HuH-7.5 (cell line): ENCODE measurements around the gene AAMP.
A peak's percentile ranks its signal among the peaks of the same experiment; 100 is the strongest.
"Not testable (repeated sequence)": the region's sequence is repeated elsewhere in the genome, so short reads cannot be mapped to it uniquely, and the experiment has no call there.

Experiments
- DNase-seq: peaks from one replicate; pipeline ENCODE4 v3.0.0; 2011; ENCODE audit warnings: low spot score

The AAMP gene

GRCh38 chr2:218275371-218276072 lies 5.6 kb upstream of the AAMP start:
- DNase-seq, result no peak

- DNase-seq, result no peak
Measured at GRCh38 chr2:218274586-218274985, 4.6 kb upstream of the AAMP start.

GRCh38 chr2:218273908-218274249 lies 3.9 kb upstream of the AAMP start:
- no peak for DNase-seq

GRCh38 chr2:218273214-218273907 lies 3.4 kb upstream of the AAMP start:
- DNase-seq, result not testable (repeated sequence)

- DNase-seq, result peak; percentile 82
Measured at GRCh38 chr2:218272531-218273212, 2.7 kb upstream of the AAMP start.

GRCh38 chr2:218271865-218272530 lies 2.1 kb upstream of the AAMP start:
- no peak for DNase-seq

GRCh38 chr2:218271487-218271797 lies 1.5 kb upstream of the AAMP start:
- DNase-seq, result no peak

GRCh38 chr2:218270721-218271486 lies 967 bp upstream of the AAMP start:
- no peak for DNase-seq

GRCh38 chr2:218267259-218267658 lies 2.7 kb downstream of the AAMP start:
- no peak for DNase-seq

- no peak for DNase-seq
Measured at GRCh38 chr2:218266316-218266979, 3.5 kb downstream of the AAMP start.

- no peak for DNase-seq
Measured at GRCh38 chr2:218265626-218266025, 4.3 kb downstream of the AAMP start.

GRCh38 chr2:218264773-218265561 lies 5.0 kb downstream of the AAMP start:
- DNase-seq, result no peak

GRCh38 chr2:218263817-218264641 lies 5.9 kb downstream of the AAMP start:
- DNase-seq, result no peak

GRCh38 chr2:218262631-218263586 lies 7.0 kb downstream of the AAMP start:
- DNase-seq, result no peak

- DNase-seq, result no peak
Measured at GRCh38 chr2:218262237-218262600, 7.7 kb downstream of the AAMP start.

GRCh38 chr2:218261423-218262236 lies 8.3 kb downstream of the AAMP start:
- no peak for DNase-seq

GRCh38 chr2:218260742-218261422 lies 9.1 kb downstream of the AAMP start, which contains the start of gene GPBAR1:
GPBAR1 (plus strand) TSS chr2:218261015; CDS start chr2:218262725, 1,710 bp downstream.
- no peak for DNase-seq
